ENCODE results near the gene QKI.
"Not testable (repeated sequence)": the region's sequence is repeated elsewhere in the genome, so short reads cannot be mapped to it uniquely, and the experiment has no call there.

Gene QKI

GRCh38 chr6:163579111-163579879 is 164.8 kb downstream of the QKI start:
- no peak for DNase-seq (ENCODE audit: low read depth)

- DNase-seq (ENCODE audit: low read depth): no peak
Observed at GRCh38 chr6:163579880-163580295, 165.4 kb downstream of the QKI start.

- no peak for DNase-seq (ENCODE audit: low read depth)
Observed at GRCh38 chr6:163580311-163581030, 166.0 kb downstream of the QKI start.

DNA sequence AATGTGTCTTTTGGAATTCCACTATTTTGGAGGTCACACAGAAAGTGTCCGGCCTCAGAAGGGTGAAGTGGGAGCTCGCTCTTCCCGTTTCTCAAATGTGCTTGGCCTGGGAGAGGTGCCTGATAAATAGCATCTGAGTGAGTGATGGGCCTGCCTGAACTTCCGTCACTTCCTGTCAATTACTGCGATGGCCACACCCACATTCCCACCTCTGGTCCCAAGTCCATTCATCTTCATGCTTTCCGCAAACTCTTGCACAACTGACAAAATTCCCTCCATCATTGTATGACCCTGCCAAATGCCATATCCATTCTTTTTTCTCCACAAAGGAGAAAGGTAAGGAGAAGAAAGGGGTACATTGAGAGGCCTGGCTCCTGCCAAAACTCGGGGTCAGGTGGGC is 169.0 kb downstream of the QKI start:
- DNase-seq (ENCODE audit: low read depth): no peak

DNA sequence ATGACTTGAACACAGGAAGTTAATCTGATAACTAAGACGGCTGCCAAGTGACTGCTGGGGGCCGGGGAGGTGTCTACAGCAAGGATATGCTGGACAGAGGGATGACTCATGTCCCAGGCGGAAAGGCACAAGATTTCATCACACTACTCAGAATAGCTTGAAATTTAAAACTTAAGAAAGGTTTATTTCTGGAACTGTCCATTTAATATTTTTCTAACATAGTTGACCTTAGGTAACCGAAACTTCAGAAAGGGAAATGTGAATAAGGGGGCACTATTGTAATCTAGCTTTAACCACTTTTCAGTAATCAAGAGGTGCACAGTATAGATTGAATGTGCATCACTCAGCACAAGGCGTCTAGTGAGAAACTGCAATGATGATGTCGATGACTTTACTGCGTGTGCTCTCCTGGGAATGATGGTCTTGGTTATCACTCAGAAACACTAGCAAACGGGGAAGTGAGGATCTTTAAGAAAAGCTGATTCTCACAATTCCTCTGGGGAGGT is 171.5 kb downstream of the QKI start:
- peak; percentile 92 for DNase-seq (ENCODE audit: low read depth)

DNA sequence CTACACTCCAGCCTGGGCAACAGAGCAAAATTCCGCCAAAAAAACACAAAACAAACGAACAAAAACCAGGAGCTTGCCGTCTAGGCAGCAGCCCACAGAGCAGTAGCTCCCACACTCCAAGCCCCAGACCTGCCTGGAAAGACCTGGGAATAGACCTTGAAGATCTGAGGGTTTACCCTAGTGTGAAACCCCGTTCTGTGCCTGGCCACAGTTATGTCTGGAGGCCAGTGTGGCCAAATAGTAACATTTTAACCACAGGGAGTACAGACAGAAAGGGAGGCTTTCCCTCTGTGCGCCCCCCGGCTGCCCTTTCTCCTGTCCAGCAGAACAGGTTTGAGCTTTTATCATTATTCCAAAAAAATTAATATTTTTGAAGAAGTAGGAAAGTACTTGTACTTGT is 172.4 kb downstream of the QKI start:
- no peak for DNase-seq (ENCODE audit: low read depth)

- DNase-seq (ENCODE audit: low read depth): peak; percentile 90
Observed at GRCh38 chr6:163588220-163588919, 173.9 kb downstream of the QKI start.

DNA sequence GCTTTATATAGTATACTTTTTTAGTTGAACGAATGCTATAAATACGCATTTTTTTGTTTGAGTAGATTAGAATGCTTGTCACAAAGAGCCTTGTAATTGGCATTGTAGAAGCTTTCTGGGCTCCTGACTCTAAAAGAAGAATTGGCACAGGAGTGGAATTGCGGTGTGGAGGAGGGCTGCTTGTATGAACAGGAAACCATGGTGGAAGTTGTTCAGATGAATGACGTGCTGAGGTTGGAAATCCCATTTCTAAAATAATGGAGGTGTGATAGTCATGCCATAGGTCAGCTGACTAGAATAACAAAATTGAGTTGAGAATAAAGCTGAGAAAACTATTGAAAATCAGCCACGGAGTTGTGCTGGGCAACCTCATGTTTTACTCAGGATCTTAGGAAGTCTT is 174.9 kb downstream of the QKI start:
- DNase-seq (ENCODE audit: low read depth): no peak

DNA sequence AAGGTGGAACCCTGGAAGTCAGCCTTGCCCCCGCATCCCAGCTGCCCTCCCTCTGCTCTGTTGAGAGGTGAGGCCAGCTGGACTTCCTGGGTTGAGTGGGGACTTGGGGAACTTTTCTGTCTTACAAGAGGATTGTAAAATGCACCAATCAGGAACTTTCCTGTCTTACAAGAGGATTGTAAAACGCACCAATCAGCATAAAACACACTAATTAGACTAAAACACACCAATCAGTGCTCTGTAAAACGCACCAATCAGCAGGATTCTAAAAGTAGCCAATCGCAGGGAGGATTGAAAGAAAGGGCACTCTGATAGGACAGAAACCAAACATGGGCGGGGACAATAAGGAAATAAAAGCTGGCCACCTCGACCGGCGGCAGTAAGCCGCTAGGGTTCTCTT is 175.6 kb downstream of the QKI start:
- DNase-seq (ENCODE audit: low read depth): not testable (repeated sequence)

DNA sequence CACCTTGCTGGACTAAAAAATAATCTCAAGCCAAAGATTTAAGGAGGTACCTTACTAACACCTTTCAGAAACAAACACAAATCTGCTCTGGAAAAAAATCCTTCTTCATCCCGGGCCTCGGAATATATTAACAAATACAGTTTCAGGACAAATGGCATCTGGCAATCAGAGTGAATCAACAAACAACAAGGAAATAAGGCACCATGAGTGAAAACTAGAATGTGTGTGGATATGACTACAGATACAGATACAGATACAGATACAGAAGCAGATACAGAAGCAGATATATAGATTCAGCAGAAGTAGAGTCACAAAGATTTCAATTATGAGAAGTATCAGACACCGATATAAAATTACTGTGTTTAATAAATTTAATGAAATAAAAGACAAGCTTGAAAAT is 178.4 kb downstream of the QKI start:
- DNase-seq (ENCODE audit: low read depth): no peak

DNA sequence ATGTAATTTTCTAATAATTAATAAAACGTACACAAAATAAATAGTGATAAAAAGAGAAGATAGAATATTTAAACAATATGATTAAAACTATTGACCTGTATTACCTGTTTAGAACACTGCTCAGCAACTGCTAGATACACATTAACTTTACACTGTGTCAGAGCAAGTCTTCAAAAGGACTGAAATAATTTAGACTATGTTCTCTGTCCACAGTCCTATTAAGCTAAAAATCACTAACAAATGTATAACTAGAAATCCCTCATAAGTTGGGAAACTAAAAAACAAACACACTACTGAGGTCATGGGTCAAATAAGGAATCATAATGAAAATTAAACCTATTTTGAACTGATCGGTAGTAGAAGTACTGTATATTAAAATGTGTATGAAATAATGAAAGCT is 181.7 kb downstream of the QKI start:
- DNase-seq (ENCODE audit: low read depth): no peak

GRCh38 chr6:163599136-163599535 is 184.6 kb downstream of the QKI start:
- no peak for DNase-seq (ENCODE audit: low read depth)

DNA sequence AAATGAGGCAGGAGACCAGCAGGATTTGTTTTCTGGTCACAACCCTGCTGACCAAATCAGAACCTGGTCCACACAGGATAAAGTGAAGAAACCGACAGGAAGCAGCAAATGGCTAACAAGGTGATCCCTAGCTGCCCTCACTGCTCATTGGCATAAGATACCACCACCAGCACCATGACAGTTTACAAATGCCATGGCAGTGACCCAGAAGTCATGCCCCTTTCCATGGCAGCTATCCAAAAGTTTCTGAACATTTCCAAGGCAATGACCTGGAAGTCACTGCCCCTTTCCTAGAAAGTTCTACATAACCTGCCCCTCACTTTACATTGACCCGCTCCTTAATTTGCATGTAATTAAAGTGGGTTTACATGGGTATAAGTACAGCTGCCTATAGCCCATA is 185.2 kb downstream of the QKI start:
- no peak for DNase-seq (ENCODE audit: low read depth)

GRCh38 chr6:163600331-163600730 is 185.8 kb downstream of the QKI start:
- DNase-seq (ENCODE audit: low read depth): no peak

DNA sequence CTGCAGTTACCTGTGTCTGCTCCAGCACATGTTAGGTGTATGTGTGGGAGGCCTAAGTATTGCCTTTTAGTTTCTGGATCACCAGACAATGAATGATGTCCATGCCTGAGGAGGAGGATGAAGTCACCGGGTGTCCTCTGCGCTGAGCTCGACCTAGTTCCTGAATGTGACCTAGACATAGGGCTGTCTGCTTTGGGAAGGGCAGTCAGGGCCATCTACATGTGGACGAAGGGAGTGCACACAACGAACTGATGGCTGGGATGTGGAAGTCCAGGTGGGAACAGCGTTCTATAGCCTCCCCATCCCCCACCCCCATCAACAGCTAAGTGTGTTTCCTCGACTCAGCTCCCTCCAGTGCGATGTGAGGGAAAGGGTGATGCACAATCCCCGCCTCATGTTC is 186.3 kb downstream of the QKI start:
- no peak for DNase-seq (ENCODE audit: low read depth)

DNA sequence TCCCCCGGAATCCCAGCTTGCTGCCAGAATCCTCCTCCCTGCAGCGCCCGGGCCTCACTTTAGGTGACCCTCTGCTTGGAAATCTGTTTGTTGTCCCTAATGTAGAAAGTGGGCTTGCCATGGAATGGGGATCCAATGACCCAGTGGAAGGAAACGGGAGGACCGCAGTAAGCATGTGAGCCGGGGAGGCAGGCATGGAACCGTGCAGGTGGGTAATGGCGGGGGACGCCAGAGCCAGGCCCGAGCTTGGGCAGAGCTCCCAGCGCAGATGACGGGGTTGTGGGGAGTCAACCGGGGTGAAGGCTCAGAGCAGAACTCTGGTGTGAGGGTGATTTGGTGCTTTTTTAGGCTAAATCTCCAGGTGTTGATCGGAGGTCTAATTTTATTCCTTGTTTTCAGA is 188.3 kb downstream of the QKI start:
- DNase-seq (ENCODE audit: low read depth): no peak

- DNase-seq (ENCODE audit: low read depth): no peak
Observed at GRCh38 chr6:163603395-163603794, 188.9 kb downstream of the QKI start.

DNA sequence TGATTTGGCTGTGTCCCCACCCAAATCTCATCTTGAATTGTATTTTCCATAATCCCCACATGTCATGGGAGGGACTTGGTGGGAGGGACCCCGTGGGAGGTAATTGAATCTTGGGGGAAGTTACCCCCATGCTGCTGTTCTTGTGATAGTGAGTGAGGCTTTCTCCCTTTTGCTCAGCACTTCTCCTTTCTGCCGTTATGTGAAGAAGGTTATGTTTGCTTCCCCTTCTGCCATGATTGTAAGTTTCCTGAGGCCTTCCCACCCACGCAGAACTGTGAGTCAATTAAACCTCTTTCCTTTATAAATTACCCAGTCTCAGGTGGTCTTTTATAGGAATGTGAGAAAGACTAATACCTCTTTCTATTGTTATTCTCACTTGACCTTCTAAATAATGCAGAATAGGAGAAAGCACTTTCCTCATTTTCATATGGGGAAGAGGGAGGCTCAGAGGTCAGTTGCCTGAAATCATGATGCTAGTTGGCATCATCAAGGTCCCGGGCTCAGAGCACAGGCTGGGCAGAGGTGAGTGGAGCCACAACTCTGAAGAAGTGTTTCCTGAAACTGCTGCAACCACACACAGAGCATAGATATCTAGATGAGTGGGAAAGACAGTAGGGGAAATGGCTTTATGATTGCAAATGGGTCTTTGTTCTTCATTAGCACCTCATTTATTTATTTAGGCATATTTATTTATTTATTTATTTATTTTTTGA is 191.0 kb downstream of the QKI start:
- DNase-seq (ENCODE audit: low read depth): no peak

- no peak for DNase-seq (ENCODE audit: low read depth)
Observed at GRCh38 chr6:163607792-163608191, 193.3 kb downstream of the QKI start.

DNA sequence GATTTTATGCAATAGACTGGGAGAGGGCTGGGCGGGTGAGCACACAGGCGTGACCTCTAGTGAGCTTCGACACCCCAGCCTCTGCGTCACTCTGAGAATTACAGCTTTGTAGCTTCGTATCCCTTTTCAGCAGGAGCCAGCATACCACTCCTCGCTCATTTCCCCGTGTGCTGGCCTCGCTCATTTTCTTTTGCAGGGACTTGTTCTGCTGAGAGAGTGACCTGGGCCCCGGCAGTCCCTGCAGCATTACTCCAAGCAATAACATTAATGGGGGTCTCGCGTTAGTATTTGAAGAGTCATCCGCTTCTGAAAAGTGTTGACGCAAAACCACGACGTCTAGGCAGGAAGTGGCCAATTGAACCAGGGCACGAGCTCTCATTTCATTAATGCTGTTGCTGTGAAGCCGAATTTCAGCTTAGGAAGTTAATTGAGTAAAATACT is 193.7 kb downstream of the QKI start:
- DNase-seq (ENCODE audit: low read depth): no peak

GRCh38 chr6:163612200-163612599 is 197.7 kb downstream of the QKI start:
- no peak for DNase-seq (ENCODE audit: low read depth)

DNA sequence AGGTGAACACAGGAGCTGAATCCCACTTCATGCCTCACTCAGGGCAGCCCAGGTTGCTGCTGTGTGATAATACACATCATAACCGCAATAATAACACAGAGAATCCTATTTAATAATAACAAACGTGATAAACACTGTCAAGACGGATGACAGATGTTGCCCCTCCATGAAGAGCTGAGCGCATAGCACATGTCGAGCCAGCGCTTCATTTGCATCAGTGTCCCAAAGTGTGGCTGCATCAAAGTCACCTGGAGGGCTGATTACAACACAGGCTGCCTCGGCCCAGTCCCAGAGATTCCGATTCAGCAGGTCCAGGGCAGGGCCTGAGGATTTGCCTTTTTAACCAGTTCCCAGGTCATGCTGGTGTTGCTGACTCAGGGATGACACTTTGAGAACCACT is 198.5 kb downstream of the QKI start:
- DNase-seq (ENCODE audit: low read depth): no peak
